ENCODE measurements around the gene PADI3. TPM values are rescaled to one million over a fixed set of nuclear protein-coding genes. Genes with fewer than 3 reads are reported as not detected.

Gene PADI3
- total and polyA plus RNA-seq, 2 of the 8 experiments (the other 6 are each of a cell fraction or from before 2014, with no cell fraction given) = 0.37 to 0.94 TPM

- ChIA-PET POLR2A (ENCODE audit: partially characterized antibody) (no interaction called here), CTCF (ENCODE audit: partially characterized antibody) (interaction anchor here (1.1 to 2.5 kb wide), 3 partner anchors 11 to 82 kb away, joined by 6 to 18 read pairs (median 9); no protein-coding TSS in a partner anchor)
- Histone ChIP-seq H3K27me3 (replicated peaks in 1 of 4; ENCODE audit: control insufficient read depth in 3 of 4, extremely low read depth in 1 of 4, insufficient read depth in 3 of 4, low read length in 3 of 4) (peaks cover 0 to 3% (median 0%) of the 10 kb centered on the region in 4 experiments; a peak in 2 of 7 replicates), H4K5ac (ENCODE audit: insufficient read length, low read depth, low read length) (no peak overlapping the region), H3K79me1 (ENCODE audit: low read depth, low read length) (no peaks in the 10 kb centered on the region; the same call in 1 of the 2 replicates), H3K18ac (ENCODE audit: extremely low read depth, low read length) (peak overlapping the region; percentile 28; the same call in 1 of the 2 replicates), H2BK15ac (ENCODE audit: low read length) (peak overlapping the region; percentile 95; the same call in 1 of the 2 replicates), H3K27ac (ENCODE audit: low read depth, low read length) (no peak overlapping the region), H3K79me2 (ENCODE audit: control insufficient read depth in 1 of 2, insufficient read depth in 2 of 2, low read length in 2 of 2) (no peaks in the 10 kb centered on the region), H3K9me3 (ENCODE audit: insufficient read depth in 2 of 2, low read depth in 1 of 2, low read length in 1 of 2) (no peaks in the 10 kb centered on the region), H4K91ac (replicated peaks; ENCODE audit: insufficient read length, low read length) (no peak overlapping the region), H2BK5ac (ENCODE audit: low read depth, low read length) (no peak overlapping the region), H2BK20ac (ENCODE audit: low read length) (no peak overlapping the region), H3K4me2 (ENCODE audit: insufficient read depth in 1 of 2, low read depth in 2 of 2, low read length in 2 of 2) (no peak overlapping the region), H3K23ac (ENCODE audit: insufficient read length) (no peak overlapping the region), H4K8ac (ENCODE audit: extremely low read depth, insufficient read depth, low read length) (peak overlapping the region; percentile 82), H4K20me1 (replicated peaks in 1 of 2; ENCODE audit: control insufficient read depth in 1 of 2, insufficient read depth in 2 of 2, low read length in 2 of 2) (no peaks in the 10 kb centered on the region), H2AFZ (ENCODE audit: low read length) (no peak overlapping the region), H3K36me3 (ENCODE audit: control insufficient read depth in 2 of 4, insufficient read depth in 4 of 4, low read length in 3 of 4) (no peaks in the 10 kb centered on the region), H2BK120ac (replicated peaks; ENCODE audit: low read depth, low read length) (no peak overlapping the region), H3K9ac (replicated peaks in 1 of 4; ENCODE audit: extremely low read depth in 1 of 4, low read depth in 3 of 4, low read length in 3 of 4) (no peak overlapping the region), H3K4ac (replicated peaks; ENCODE audit: insufficient read length, low read depth, low read length) (no peak overlapping the region), H3K56ac (replicated peaks; ENCODE audit: insufficient read length, low read depth, low read length) (no peak overlapping the region), H2AK5ac (ENCODE audit: low read depth, low read length) (no peak overlapping the region), H3K4me3 (ENCODE audit: extremely low read depth in 1 of 4, insufficient read depth in 2 of 4, low read depth in 3 of 4, low read length in 4 of 4) (no peak overlapping the region), H3K23me2 (ENCODE audit: low read depth, low read length) (no peaks in the 10 kb centered on the region), H3K14ac (ENCODE audit: insufficient read length) (no peak overlapping the region), H3K4me1 (replicated peaks in 1 of 4; ENCODE audit: control insufficient read depth in 3 of 4, insufficient read depth in 4 of 4, low read length in 3 of 4) (peaks cover 0 to 14% (median 5%) of the 10 kb centered on the region in 4 experiments; a peak in 6 of 7 replicates), H2BK12ac (ENCODE audit: low read depth, low read length) (no peak overlapping the region)
- WGBS, 2 experiments (ENCODE audit: extremely low coverage in 1 of 2, insufficient coverage in 1 of 2, insufficient read length in 1 of 2, insufficient replicate concordance in 2 of 2, low coverage in 1 of 2, low lambda C conversion rate in 2 of 2, missing lambda C conversion rate in 1 of 2) = 87% methylated on average over 7 of the region's 10 CpGs; no CpG with 5 or more reads in 1 of the 2 experiments
- DNase-seq (ENCODE audit: low read depth in 1 of 2, low spot score in 2 of 2) (no peak), FAIRE-seq (no peak)
- no peak for TF ChIP-seq NANOG (IDR thresholded peaks at IDR 0.05; ENCODE audit: insufficient read depth, low read depth, low read length, poor library complexity, severe bottlenecking)
- no peak for TF ChIP-seq KDM5A (IDR thresholded peaks at IDR 0.05; ENCODE audit: low read length)
- TF ChIP-seq CREB1 (IDR thresholded peaks at IDR 0.05) = no peak
- TF ChIP-seq GTF2F1 (IDR thresholded peaks at IDR 0.05; ENCODE audit: borderline replicate concordance, low read depth, low read length) = no peak
- TF ChIP-seq, protein P1, sequence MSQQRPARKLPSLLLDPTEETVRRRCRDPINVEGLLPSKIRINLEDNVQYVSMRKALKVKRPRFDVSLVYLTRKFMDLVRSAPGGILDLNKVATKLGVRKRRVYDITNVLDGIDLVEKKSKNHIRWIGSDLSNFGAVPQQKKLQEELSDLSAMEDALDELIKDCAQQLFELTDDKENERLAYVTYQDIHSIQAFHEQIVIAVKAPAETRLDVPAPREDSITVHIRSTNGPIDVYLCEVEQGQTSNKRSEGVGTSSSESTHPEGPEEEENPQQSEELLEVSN (IDR thresholded peaks at IDR 0.05) = no peak
- no peak for TF ChIP-seq TBP (IDR thresholded peaks at IDR 0.05; ENCODE audit: low read depth, low read length)
- no peak for TF ChIP-seq EP300 (IDR thresholded peaks at IDR 0.05; ENCODE audit: borderline replicate concordance in 1 of 2, low read depth in 2 of 2, low read length in 2 of 2)
- TF ChIP-seq RAD21 (IDR thresholded peaks at IDR 0.05 in 1 of 2, conservative IDR thresholded peaks at IDR 0.05 in 1 of 2; ENCODE audit: low read depth in 2 of 2, low read length in 2 of 2) = no peak
- TF ChIP-seq POU5F1 (IDR thresholded peaks at IDR 0.05; ENCODE audit: low read depth, low read length) = no peak
These were observed 36.9 kb upstream of the PADI3 start for GRCh38 chr1:17212009-17212408.

Data from H1 (cell line).